OCI-LY3 (cell line): Measurements from ENCODE around the gene CGREF1.

ENCODE experiments used
- H2AFZ ChIP-seq: fragments of 200-600, 300-600 bp; shearing (Covaris generic); 2 replicates; pipeline ENCODE4 v1.6.0; 2014; ENCODE audit warnings: antibody characterized with exemption, low read depth, low read length
- H3K27ac ChIP-seq: fragments of 200-600, 300-600 bp; sonication (generic); 2 replicates; pipeline ENCODE4 v1.5.1; 2014; ENCODE audit warnings: mild to moderate bottlenecking, low read length, moderate library complexity, mixed read lengths
- H3K27me3 ChIP-seq: fragments of 200-600, 300-600 bp; sonication (generic); 2 replicates; pipeline ENCODE4 v1.6.1; 2014; ENCODE audit warnings: low read depth, low read length, mixed read lengths
- H3K36me3 ChIP-seq: fragments of 200-600, 300-600 bp; sonication (generic); replicated peaks from 2 replicates; pipeline ENCODE3; 2014; ENCODE audit warnings: low read depth, low read length, mixed read lengths
- H3K4me1 ChIP-seq: fragments of 300-600, 200-600 bp; sonication (generic); 2 replicates; pipeline ENCODE4 v1.6.1; 2014; ENCODE audit warnings: low read length, mixed read lengths
- H3K4me2 ChIP-seq: fragments of 200-600, 300-600 bp; sonication (generic); 2 replicates; pipeline ENCODE4 v1.6.1; 2014; ENCODE audit warnings: low read length, mixed read lengths
- H3K4me3 ChIP-seq: fragments of 300-600, 200-600 bp; sonication (generic); 2 replicates; pipeline ENCODE4 v1.5.1; 2014; ENCODE audit warnings: antibody characterized with exemption, mild to moderate bottlenecking, low read length, moderate library complexity
- H3K79me2 ChIP-seq: fragments of 300-600, 200-600 bp; shearing (Covaris generic); 2 replicates; pipeline ENCODE4 v1.6.1; 2014; ENCODE audit warnings: mild to moderate bottlenecking, low read length, mixed read lengths
- H3K9ac ChIP-seq: fragments of 300-600, 200-600 bp; shearing (Covaris generic); 2 replicates; pipeline ENCODE4 v1.6.0; 2014; ENCODE audit warnings: mild to moderate bottlenecking, low read length, moderate library complexity
- H3K9me3 ChIP-seq: fragments of 200-600, 300-600 bp; shearing (Covaris generic); 2 replicates; pipeline ENCODE4 v1.6.1; 2014; ENCODE audit warnings: low read length, mixed read lengths; ENCODE audit not compliant: insufficient read depth
- H4K20me1 ChIP-seq: fragments of 200-600, 300-600 bp; sonication (generic); 2 replicates; pipeline ENCODE4 v1.6.1; 2016; ENCODE audit warnings: low read length, mixed read lengths; ENCODE audit not compliant: insufficient read depth
- CTCF ChIP-seq: fragments of 200-600, 300-600 bp; sonication (generic); IDR thresholded peaks from 2 replicates; pipeline ENCODE4 v1.5.1; 2014; ENCODE audit warnings: antibody characterized with exemption, low read length, low read depth
- EZH2phosphoT487 ChIP-seq: fragments of 200-600 bp; shearing (Covaris generic); IDR thresholded peaks from 2 replicates; pipeline ENCODE4 v1.6.1; 2018; ENCODE audit warnings: antibody characterized with exemption, mixed run types, low read depth

CGREF1 gene

DNA sequence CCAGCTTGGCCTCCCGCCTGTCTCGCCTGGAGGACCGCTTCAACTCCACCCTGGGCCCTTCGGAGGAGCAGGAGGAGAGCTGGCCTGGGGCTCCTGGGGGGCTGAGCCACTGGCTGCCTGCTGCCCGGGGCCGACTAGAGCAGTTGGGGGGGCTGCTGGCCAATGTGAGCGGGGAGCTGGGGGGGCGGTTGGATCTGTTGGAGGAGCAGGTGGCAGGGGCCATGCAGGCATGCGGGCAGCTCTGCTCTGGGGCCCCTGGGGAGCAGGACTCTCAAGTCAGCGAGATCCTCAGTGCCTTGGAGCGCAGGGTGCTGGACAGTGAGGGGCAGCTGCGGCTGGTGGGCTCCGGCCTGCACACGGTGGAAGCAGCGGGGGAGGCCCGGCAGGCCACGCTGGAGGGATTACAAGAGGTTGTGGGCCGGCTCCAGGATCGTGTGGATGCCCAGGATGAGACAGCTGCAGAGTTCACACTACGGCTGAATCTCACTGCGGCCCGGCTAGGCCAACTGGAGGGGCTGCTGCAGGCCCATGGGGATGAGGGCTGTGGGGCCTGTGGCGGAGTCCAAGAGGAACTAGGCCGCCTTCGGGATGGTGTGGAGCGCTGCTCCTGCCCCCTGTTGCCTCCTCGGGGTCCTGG, 36.0 kb downstream of the CGREF1 start:
- no peak overlapping the region for H2AFZ ChIP-seq
- no peak overlapping the region for H3K27ac ChIP-seq
- H4K20me1 ChIP-seq: no peaks in the 10 kb centered on the region
- H3K79me2 ChIP-seq: no peaks in the 10 kb centered on the region
- H3K27me3 ChIP-seq: no peaks in the 10 kb centered on the region
- peaks cover 21% of the 10 kb centered on the region for H3K4me1 ChIP-seq
- H3K4me3 ChIP-seq: no peak overlapping the region
- no peak for TF ChIP-seq EZH2phosphoT487
- TF ChIP-seq CTCF: no peak
- no peaks in the 10 kb centered on the region for H3K36me3 ChIP-seq
- no peak overlapping the region for H3K9ac ChIP-seq
- no peak overlapping the region for H3K4me2 ChIP-seq
- H3K9me3 ChIP-seq: no peaks in the 10 kb centered on the region

DNA sequence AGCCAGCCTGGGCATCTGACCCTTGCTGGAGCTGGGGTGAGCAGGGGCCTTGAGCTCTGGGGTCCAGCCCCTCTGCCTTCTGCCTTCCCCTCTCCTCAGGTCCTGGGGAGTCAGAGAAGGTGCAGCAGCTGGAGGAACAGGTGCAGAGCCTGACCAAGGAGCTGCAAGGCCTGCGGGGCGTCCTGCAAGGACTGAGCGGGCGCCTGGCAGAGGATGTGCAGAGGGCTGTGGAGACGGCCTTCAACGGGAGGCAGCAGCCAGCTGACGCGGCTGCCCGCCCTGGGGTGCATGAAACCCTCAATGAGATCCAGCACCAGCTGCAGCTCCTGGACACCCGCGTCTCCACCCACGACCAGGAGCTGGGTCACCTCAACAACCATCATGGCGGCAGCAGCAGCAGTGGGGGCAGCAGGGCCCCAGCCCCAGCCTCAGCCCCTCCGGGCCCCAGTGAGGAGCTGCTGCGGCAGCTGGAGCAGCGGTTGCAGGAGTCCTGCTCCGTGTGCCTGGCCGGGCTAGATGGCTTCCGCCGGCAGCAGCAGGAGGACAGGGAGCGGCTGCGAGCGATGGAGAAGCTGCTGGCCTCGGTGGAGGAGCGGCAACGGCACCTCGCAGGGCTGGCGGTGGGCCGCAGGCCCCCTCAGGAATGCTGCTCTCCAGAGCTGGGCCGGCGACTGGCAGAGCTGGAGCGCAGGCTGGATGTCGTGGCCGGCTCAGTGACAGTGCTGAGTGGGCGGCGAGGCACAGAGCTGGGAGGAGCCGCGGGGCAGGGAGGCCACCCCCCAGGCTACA, 36.8 kb downstream of the CGREF1 start:
- Histone ChIP-seq H3K4me1 (peaks cover 18% of the 10 kb centered on the region), H4K20me1 (no peaks in the 10 kb centered on the region), H3K27me3 (peaks cover 3% of the 10 kb centered on the region; the same call in 1 of the 2 replicates), H3K9me3 (no peaks in the 10 kb centered on the region), H3K79me2 (no peaks in the 10 kb centered on the region), H3K27ac (peak overlapping the region; percentile 63), H3K4me2 (peak overlapping the region; percentile 92), H2AFZ (no peak overlapping the region), H3K36me3 (no peaks in the 10 kb centered on the region), H3K4me3 (peak overlapping the region; percentile 75), H3K9ac (0 out of 2 replicates have a peak overlapping the region, but pooled peaks have one; percentile 68)
- TF ChIP-seq EZH2phosphoT487 (no peak), CTCF (no peak)

GRCh38 chr2:27080603-27080936, 38.4 kb downstream of the CGREF1 start:
- Histone ChIP-seq H3K4me2 (peak overlapping the region; percentile 92), H3K4me3 (peak overlapping the region; percentile 75; the same call in 1 of the 2 replicates), H3K36me3 (no peaks in the 10 kb centered on the region), H3K9me3 (no peaks in the 10 kb centered on the region), H3K27ac (no peak overlapping the region), H3K27me3 (peaks cover 10% of the 10 kb centered on the region), H3K4me1 (peaks cover 17% of the 10 kb centered on the region), H4K20me1 (no peaks in the 10 kb centered on the region), H3K9ac (no peak overlapping the region), H3K79me2 (no peaks in the 10 kb centered on the region), H2AFZ (peak overlapping the region; percentile 73; the same call in 1 of the 2 replicates)
- no peak for TF ChIP-seq CTCF
- TF ChIP-seq EZH2phosphoT487: no peak

DNA sequence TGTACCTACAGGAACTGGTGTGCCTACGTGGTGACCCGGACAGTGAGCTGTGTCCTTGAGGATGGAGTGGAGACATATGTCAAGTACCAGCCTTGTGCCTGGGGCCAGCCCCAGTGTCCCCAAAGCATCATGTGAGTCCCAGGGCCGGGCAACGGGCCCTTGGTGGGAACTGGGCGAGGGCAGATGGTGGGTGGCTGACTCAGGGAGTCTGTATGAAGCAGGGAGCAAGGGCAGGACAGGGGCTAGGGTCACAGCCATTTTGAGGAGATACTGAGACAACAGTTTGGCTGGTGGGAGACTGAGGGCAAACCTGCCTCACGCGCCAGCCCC, 38.8 kb downstream of the CGREF1 start:
- Histone ChIP-seq H3K27ac (no peak overlapping the region), H2AFZ (no peak overlapping the region), H4K20me1 (no peaks in the 10 kb centered on the region), H3K4me1 (peaks cover 13% of the 10 kb centered on the region), H3K4me3 (no peak overlapping the region), H3K4me2 (no peak overlapping the region), H3K27me3 (peaks cover 10% of the 10 kb centered on the region), H3K79me2 (no peaks in the 10 kb centered on the region), H3K9me3 (no peaks in the 10 kb centered on the region), H3K9ac (no peak overlapping the region), H3K36me3 (no peaks in the 10 kb centered on the region)
- no peak for TF ChIP-seq EZH2phosphoT487
- TF ChIP-seq CTCF: no peak
